ENCODE results near the gene ABTB1.
"Not testable (repeated sequence)": the region's sequence is repeated elsewhere in the genome, so short reads cannot be mapped to it uniquely, and the experiment has no call there.

Gene ABTB1

DNA sequence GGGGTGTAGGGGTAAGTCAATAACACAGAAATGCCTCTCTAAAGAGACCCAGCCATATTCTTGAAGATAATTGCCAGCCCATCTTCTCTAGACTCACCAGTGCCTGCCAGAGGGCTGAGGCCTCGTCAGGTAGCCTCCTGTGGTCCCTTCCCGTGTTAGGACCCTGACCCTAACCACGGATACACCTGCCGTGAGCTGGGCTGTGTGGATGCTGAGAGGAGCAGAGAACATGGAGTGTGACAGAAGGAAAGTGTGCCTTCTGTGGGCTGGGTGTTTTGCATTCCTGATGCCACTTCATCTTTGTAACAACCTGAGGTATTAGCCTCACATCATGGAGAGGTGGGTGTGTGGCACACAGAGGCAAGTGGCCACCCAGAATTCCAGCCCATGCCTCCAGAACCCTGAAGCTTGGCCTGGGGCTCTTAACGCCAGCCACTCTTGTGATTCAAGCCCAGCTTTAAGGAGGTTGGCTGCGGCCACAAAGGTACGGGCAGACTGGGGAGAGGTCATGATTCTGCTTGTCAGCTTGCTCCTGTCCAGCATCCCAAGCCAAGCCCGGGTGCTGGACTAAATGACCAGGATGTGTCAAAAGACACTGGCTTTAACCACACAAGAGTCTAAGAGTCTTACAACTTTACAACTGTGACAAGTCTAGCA lies 21.1 kb upstream of the ABTB1 start:
- Histone ChIP-seq H3K27ac (ENCODE audit: low read length, poor library complexity, severe bottlenecking) (no peak overlapping the region), H2BK15ac (ENCODE audit: low read depth, poor library complexity, severe bottlenecking) (no peak overlapping the region), H3K23ac (ENCODE audit: low read length in 2 of 2) (no peak overlapping the region), H3K9ac (ENCODE audit: low read length) (no peak overlapping the region), H4K91ac (ENCODE audit: low read length) (no peak overlapping the region), H3K79me1 (replicated peaks; ENCODE audit: low read length, poor library complexity, severe bottlenecking) (no peaks in the 10 kb centered on the region), H3K4me3 (ENCODE audit: insufficient read depth in 1 of 2, low read depth in 1 of 2, low read length in 2 of 2) (no peak overlapping the region), H3K36me3 (ENCODE audit: control insufficient read depth in 1 of 2, insufficient read depth in 2 of 2, low read depth in 1 of 2, low read length in 2 of 2) (no peaks in the 10 kb centered on the region), H3K14ac (ENCODE audit: low read length in 2 of 2) (no peak overlapping the region), H2BK5ac (ENCODE audit: low read depth, low read length, poor library complexity, severe bottlenecking) (no peak overlapping the region), H3K4me1 (ENCODE audit: control insufficient read depth, insufficient read depth, low read depth, low read length) (no peaks in the 10 kb centered on the region), H3K4ac (ENCODE audit: low read depth in 1 of 2, low read length in 2 of 2) (no peak overlapping the region), H3K4me2 (ENCODE audit: low read length, poor library complexity, severe bottlenecking) (no peak overlapping the region), H3K27me3 (ENCODE audit: control insufficient read depth in 1 of 2, insufficient read depth in 1 of 2, low read length in 2 of 2) (peaks cover 4 to 8% of the 10 kb centered on the region in 2 experiments), H2BK12ac (ENCODE audit: low read length in 2 of 2) (no peak overlapping the region), H2AFZ (ENCODE audit: low read depth, low read length) (no peak overlapping the region), H2AK5ac (ENCODE audit: low read length, severe bottlenecking) (no peak overlapping the region), H3K9me3 (ENCODE audit: control insufficient read depth, low read length) (no peaks in the 10 kb centered on the region), H2BK120ac (ENCODE audit: low read depth, low read length) (no peak overlapping the region), H4K8ac (ENCODE audit: low read length) (no peak overlapping the region), H3K18ac (ENCODE audit: low read depth in 1 of 2, low read length in 2 of 2) (no peak overlapping the region)
- WGBS, result 55% methylated on average over 8 of the region's 8 CpGs
- DNase-seq, result no peak

DNA sequence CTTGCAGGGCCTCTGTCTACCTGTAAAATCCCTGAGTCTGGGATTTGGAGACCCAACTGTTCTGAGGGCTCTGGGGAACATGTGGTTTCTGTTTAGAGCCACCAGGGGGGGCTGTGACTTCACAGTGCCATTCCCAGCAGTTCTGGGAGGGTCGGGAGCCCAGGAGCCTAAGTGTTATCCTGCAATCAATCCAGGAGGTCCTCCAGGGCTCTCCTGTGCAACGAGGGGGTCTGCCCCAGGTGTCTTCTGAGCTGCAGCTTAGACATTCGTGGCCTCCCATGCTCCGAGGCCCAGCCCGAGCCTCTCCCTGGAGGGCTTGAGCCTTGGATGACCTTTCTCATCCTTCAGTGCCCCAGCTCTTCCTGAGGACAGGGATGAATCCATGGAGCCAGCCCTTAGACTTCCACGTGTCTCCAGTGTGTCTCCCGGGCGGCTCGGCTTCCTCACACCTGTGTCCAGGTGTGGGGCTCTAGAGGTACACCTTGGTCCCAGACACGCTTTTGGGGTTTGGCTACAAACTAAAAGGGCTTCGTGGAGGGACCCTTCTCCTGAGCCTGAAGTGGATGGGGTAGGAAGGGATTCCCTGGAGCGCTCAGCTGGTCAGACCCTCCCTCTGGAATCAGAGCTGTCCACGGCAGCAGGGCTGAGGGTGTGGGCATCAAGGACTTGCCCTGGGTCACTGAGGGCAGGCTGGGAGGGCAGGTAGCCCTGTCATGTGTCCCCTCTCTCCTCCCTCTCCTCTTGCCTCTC lies 20.3 kb upstream of the ABTB1 start:
- peak; percentile 67 for DNase-seq
- H3K36me3 ChIP-seq (ENCODE audit: control insufficient read depth in 1 of 2, insufficient read depth in 2 of 2, low read depth in 1 of 2, low read length in 2 of 2), result no peaks in the 10 kb centered on the region
- no peaks in the 10 kb centered on the region for H3K4me1 ChIP-seq (ENCODE audit: control insufficient read depth, insufficient read depth, low read depth, low read length)
- 61% methylated on average over 13 of the region's 13 CpGs for WGBS
- peak overlapping the region; percentile 7 for H3K9ac ChIP-seq (ENCODE audit: low read length)
- H3K18ac ChIP-seq (ENCODE audit: low read depth in 1 of 2, low read length in 2 of 2), result no peak overlapping the region
- no peak overlapping the region for H3K4me2 ChIP-seq (ENCODE audit: low read length, poor library complexity, severe bottlenecking)
- H3K23ac ChIP-seq (ENCODE audit: low read length in 2 of 2), result no peak overlapping the region
- no peak overlapping the region for H4K91ac ChIP-seq (ENCODE audit: low read length)
- no peak overlapping the region for H2AK5ac ChIP-seq (ENCODE audit: low read length, severe bottlenecking)
- no peak overlapping the region for H3K4me3 ChIP-seq (ENCODE audit: insufficient read depth in 1 of 2, low read depth in 1 of 2, low read length in 2 of 2)
- no peaks in the 10 kb centered on the region for H3K79me1 ChIP-seq (replicated peaks; ENCODE audit: low read length, poor library complexity, severe bottlenecking)
- H4K8ac ChIP-seq (ENCODE audit: low read length), result no peak overlapping the region
- no peak overlapping the region for H2BK5ac ChIP-seq (ENCODE audit: low read depth, low read length, poor library complexity, severe bottlenecking)
- H2BK120ac ChIP-seq (ENCODE audit: low read depth, low read length), result no peak overlapping the region
- H3K27me3 ChIP-seq (ENCODE audit: control insufficient read depth in 1 of 2, insufficient read depth in 1 of 2, low read length in 2 of 2), result peaks cover 0 to 8% of the 10 kb centered on the region in 2 experiments
- H3K27ac ChIP-seq (ENCODE audit: low read length, poor library complexity, severe bottlenecking), result no peak overlapping the region
- H2BK12ac ChIP-seq (ENCODE audit: low read length in 2 of 2), result no peak overlapping the region
- H3K9me3 ChIP-seq (ENCODE audit: control insufficient read depth, low read length), result no peaks in the 10 kb centered on the region
- no peak overlapping the region for H3K4ac ChIP-seq (ENCODE audit: low read depth in 1 of 2, low read length in 2 of 2)
- no peak overlapping the region for H2AFZ ChIP-seq (ENCODE audit: low read depth, low read length)
- H3K14ac ChIP-seq (ENCODE audit: low read length in 2 of 2), result no peak overlapping the region
- no peak overlapping the region for H2BK15ac ChIP-seq (ENCODE audit: low read depth, poor library complexity, severe bottlenecking)

DNA sequence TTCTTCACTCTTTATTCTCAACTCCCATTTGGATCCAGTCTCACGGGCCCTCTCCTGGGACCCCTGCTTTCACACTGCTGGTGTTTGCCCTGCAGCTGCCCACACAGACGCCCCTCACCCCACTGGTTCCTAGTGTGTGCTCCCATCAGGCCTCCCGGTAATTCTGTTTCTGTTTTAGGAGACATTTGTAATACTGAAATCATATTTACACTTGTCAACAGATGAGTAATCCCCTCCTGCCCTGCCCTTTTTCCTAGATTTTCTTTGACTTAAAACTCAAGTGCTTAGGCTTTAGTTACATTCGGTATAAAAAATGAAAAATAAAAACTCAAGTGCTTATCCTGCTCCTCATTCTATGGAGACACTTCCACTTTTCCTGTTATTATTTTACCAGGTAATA lies 18.4 kb upstream of the ABTB1 start:
- Histone ChIP-seq H3K23ac (ENCODE audit: low read length in 2 of 2) (no peak overlapping the region), H3K9me3 (ENCODE audit: control insufficient read depth, low read length) (no peaks in the 10 kb centered on the region), H3K27me3 (ENCODE audit: control insufficient read depth in 1 of 2, insufficient read depth in 1 of 2, low read length in 2 of 2) (peaks cover 0 to 8% of the 10 kb centered on the region in 2 experiments), H2AK5ac (ENCODE audit: low read length, severe bottlenecking) (no peak overlapping the region), H3K4ac (ENCODE audit: low read depth in 1 of 2, low read length in 2 of 2) (no peak overlapping the region), H3K4me3 (ENCODE audit: insufficient read depth in 1 of 2, low read depth in 1 of 2, low read length in 2 of 2) (no peak overlapping the region), H2BK15ac (ENCODE audit: low read depth, poor library complexity, severe bottlenecking) (no peak overlapping the region), H2BK12ac (ENCODE audit: low read length in 2 of 2) (no peak overlapping the region), H3K4me2 (ENCODE audit: low read length, poor library complexity, severe bottlenecking) (no peak overlapping the region), H3K18ac (ENCODE audit: low read depth in 1 of 2, low read length in 2 of 2) (no peak overlapping the region), H3K36me3 (ENCODE audit: control insufficient read depth in 1 of 2, insufficient read depth in 2 of 2, low read depth in 1 of 2, low read length in 2 of 2) (no peaks in the 10 kb centered on the region), H2BK120ac (ENCODE audit: low read depth, low read length) (no peak overlapping the region), H3K9ac (ENCODE audit: low read length) (no peak overlapping the region), H3K27ac (ENCODE audit: low read length, poor library complexity, severe bottlenecking) (no peak overlapping the region), H2AFZ (ENCODE audit: low read depth, low read length) (no peak overlapping the region), H2BK5ac (ENCODE audit: low read depth, low read length, poor library complexity, severe bottlenecking) (no peak overlapping the region), H3K14ac (ENCODE audit: low read length in 2 of 2) (no peak overlapping the region), H4K8ac (ENCODE audit: low read length) (no peak overlapping the region), H3K79me1 (replicated peaks; ENCODE audit: low read length, poor library complexity, severe bottlenecking) (no peaks in the 10 kb centered on the region), H3K4me1 (ENCODE audit: control insufficient read depth, insufficient read depth, low read depth, low read length) (no peaks in the 10 kb centered on the region), H4K91ac (ENCODE audit: low read length) (no peak overlapping the region)
- WGBS, result 93% methylated on average over 3 of the region's 4 CpGs
- DNase-seq, result no peak

DNA sequence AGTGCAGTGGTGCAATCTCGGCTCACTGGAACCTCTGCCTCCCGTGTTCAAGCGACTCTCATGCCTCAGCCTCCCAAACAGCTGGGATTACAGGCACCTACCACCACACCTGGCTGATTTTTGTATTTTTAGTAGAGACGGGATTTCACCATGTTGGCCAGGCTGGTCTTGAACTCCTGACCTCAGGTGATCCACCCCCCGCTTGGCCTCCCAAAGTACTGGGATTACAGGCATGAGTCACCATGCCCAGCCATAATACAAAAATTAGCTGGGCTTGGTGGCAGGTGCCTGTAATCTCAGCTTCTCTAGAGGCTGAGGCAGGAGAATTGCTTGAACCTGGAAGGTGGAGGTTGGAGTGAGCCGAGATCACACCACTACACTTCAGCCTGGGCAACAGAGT lies 17.8 kb upstream of the ABTB1 start:
- not testable (repeated sequence) for H2AK5ac ChIP-seq (ENCODE audit: low read length, severe bottlenecking); H3K4me1 ChIP-seq (ENCODE audit: control insufficient read depth, insufficient read depth, low read depth, low read length); DNase-seq; H3K4me3 ChIP-seq (ENCODE audit: insufficient read depth in 1 of 2, low read depth in 1 of 2, low read length in 2 of 2); H3K4ac ChIP-seq (ENCODE audit: low read depth in 1 of 2, low read length in 2 of 2); H3K18ac ChIP-seq (ENCODE audit: low read depth in 1 of 2, low read length in 2 of 2); H2BK15ac ChIP-seq (ENCODE audit: low read depth, poor library complexity, severe bottlenecking); H3K79me1 ChIP-seq (replicated peaks; ENCODE audit: low read length, poor library complexity, severe bottlenecking); H2AFZ ChIP-seq (ENCODE audit: low read depth, low read length); H4K8ac ChIP-seq (ENCODE audit: low read length); H4K91ac ChIP-seq (ENCODE audit: low read length); H3K14ac ChIP-seq (ENCODE audit: low read length in 2 of 2); H2BK12ac ChIP-seq (ENCODE audit: low read length in 2 of 2); H3K36me3 ChIP-seq (ENCODE audit: control insufficient read depth in 1 of 2, insufficient read depth in 2 of 2, low read depth in 1 of 2, low read length in 2 of 2); H2BK120ac ChIP-seq (ENCODE audit: low read depth, low read length); H3K4me2 ChIP-seq (ENCODE audit: low read length, poor library complexity, severe bottlenecking); H3K9me3 ChIP-seq (ENCODE audit: control insufficient read depth, low read length); H3K27ac ChIP-seq (ENCODE audit: low read length, poor library complexity, severe bottlenecking); H2BK5ac ChIP-seq (ENCODE audit: low read depth, low read length, poor library complexity, severe bottlenecking); H3K23ac ChIP-seq (ENCODE audit: low read length in 2 of 2); H3K27me3 ChIP-seq (ENCODE audit: control insufficient read depth in 1 of 2, insufficient read depth in 1 of 2, low read length in 2 of 2)
- H3K9ac ChIP-seq (ENCODE audit: low read length), result peak overlapping the region; percentile 69
- 94% methylated on average over 6 of the region's 6 CpGs for WGBS
